NOMO-1 treated with dmso at 0.1 percent for 144 hours (cell line): ENCODE results near the gene MCM3AP.
"Not testable (repeated sequence)": the region's sequence is repeated elsewhere in the genome, so short reads cannot be mapped to it uniquely, and the experiment has no call there.

Experiments used
- DNase-seq: peaks from one replicate; lab custom pipeline; 2025; ENCODE audit not compliant: unreplicated experiment; lab: John Stamatoyannopoulos, UW

The MCM3AP gene

DNA sequence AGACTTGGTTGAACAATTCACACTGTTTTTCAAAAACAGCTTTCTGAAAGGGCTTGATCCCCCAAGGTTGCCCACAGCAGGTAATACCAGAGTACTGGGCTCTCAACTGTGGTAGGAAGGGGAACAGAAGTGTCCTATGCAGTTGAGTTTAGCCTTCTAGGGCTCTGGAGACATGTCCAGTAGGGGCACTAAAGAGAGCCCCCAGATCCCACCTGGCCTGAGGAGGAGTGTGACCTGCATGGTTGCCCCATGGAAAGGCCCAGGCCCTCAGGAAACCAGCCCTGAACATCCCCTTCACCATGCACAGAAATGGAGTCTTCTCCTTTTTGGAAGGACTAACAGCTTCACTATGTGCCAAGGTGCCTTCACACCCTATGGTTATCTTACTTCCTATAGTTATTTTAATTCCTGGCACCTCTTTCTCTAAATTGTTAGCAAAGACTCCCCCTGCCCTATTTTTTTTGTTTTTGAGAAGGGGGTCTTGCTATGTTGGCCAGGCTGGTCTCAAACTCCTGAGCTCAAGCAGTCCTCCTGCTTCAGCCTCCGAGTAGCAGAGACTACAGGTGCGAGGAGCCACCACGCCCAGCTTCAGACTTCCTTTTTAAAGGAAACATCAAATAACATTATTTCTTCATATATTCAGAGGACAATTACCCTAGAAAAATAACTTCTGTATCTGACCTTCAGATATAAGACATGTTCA lies 40.0 kb downstream of the MCM3AP start:
- DNase-seq = no peak

DNA sequence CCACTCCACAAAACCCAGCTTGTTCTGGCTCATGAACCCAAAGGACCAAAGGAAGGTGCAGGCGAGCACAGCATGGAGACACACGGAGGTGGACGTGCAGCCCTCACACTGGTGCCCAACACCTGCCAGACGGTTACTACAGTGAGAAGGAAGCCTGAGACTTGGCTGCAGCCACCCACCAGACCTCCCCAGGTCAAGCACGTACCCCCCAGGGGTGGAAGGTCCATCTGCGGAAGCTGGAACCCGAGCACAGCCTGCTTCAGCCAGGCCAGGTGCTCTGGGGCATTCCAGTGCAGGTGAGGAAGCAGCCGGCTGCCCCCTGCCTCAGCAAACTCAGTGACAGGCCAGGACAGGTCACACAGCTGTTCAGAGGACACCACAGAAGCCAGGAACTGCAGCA lies 40.8 kb downstream of the MCM3AP start:
- DNase-seq = no peak

DNA sequence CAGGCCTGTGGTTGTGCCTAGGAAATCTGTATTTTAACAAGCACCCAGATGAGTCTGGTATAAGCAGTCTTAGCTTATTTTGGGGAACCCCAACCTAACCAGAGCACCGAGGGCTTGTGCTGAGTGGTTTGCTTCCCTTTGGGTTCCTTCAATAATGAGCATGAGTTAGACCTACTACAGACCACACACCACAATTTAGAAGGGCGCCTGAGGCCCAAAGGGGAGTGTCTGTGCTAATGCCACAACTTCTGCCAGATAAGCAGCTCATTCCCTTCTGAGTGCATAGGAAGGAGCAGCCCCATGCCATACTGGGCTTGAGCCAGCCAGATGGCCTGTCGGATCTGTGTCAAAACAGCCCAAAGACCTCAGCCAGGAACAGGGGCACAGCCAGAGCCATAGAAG lies 41.5 kb downstream of the MCM3AP start:
- no peak for DNase-seq

DNA sequence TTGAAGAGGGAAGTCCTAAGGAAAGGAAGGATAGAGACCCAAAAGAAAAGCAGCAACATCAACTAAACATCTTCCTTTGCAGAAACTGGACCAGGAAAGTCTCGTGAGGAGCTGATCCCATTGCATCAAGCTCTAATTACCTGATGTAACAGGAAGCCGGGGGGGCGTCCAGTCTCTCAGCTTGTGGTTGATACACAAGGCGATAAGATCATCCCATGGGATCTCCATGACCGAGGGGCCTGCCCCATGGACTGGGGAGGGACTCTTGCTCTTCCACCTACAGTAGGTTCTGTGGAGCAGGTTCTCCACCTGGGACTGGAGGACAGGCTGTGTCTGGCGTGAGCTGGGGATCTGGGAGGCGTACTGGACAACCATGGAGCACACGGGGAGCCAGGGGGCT lies 42.1 kb downstream of the MCM3AP start:
- DNase-seq = no peak

DNA sequence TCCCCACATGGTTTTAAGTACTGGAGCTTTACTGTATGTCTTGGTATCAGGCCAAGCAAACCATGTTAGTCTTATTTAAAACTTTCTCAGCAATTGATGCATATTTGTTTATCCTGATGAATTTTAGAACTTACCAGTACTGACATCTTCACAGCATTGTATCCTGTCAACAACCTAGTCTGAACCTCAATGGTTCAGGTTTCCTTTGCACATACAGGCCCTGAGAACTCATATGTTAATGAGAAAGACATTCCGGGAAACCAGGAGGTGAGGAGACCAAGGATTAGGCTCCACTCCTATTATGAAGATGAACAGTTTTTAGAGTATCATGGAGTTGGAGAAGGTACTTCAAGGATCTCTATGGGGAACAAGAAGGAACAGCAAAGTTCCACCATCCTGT lies 43.8 kb downstream of the MCM3AP start:
- DNase-seq = not testable (repeated sequence)

DNA sequence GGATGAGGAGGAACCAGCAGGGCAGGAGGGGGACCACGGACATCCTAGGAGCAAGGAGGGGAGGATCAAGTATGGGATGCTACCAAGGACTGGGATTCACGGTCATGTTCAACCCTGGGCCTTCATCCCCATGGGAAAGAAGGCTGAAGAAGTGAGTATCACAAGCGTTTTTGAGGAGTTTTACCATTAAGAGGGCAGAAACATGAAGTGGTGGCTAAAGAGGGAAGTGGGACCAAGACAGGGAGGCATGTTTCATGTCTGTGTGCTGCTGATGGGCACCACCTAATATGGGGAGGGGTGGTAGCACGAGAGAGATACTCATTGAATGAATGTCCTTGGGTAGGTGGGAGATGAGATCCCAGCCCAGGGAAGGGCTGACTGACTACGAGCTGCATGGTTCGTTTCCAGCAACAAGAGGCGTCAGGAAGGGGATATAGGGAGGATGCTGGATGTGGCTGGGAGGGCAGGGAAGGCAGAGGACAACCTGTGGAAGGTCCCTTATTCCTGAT lies 45.5 kb downstream of the MCM3AP start:
- DNase-seq = no peak

DNA sequence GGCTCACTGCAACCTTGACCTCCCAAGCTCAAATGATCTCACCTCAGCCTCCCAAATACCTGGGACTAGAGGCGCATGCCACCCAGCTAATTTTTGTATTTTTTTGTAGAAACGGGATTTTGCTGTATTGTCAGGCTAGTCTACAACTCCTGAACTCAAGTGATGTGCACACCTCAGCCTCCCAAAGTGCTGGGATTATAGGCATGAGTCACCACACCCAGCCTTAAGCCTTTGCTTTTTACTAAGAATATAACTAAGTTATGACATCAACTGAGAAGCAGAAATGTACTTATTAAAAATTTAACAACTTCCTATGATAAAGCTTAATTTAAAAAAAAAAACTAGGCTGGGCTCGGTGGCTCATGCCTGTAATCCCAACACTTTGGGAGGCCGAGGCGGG lies 47.9 kb downstream of the MCM3AP start:
- no peak for DNase-seq

DNA sequence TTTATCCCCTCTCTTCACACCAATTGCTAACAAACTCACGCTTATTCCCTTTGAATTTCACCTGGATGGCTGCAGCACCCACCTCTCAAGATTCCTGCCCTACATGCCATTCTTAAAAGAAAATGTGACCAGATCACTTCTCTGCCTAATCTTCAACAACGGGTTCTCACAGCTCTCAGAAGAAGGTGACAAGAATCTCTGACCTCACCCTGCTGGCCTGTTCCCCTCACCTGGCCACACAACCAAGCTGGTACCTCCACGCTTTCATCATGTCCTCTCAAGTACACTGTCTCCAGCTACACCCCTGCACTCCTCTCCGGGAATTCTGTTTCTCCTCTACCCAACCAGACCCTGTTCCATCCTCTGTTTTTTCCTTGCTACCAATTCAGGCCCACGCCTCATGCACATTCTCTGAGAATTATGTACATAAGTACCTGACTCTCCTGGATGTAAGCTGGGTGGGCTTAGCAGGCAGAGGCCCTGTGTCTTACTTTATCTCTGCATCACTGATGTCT lies 50.9 kb downstream of the MCM3AP start:
- no peak for DNase-seq

DNA sequence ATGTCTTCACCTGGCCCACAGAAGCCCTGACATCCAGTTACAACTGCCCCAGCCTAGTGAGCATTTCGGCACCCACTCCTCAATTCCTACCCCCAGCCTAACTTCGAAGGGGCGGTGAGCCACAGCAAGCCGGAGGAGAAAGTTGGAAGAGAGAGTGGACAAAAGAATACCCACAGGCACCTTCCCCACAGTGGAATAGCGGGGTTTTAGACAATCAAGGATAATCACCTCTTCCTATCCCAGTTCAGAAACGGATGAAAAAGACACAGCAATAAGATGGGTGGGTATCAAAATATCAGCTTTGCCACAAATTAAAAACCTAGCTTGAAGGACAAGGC lies 55.5 kb downstream of the MCM3AP start:
- no peak for DNase-seq

DNA sequence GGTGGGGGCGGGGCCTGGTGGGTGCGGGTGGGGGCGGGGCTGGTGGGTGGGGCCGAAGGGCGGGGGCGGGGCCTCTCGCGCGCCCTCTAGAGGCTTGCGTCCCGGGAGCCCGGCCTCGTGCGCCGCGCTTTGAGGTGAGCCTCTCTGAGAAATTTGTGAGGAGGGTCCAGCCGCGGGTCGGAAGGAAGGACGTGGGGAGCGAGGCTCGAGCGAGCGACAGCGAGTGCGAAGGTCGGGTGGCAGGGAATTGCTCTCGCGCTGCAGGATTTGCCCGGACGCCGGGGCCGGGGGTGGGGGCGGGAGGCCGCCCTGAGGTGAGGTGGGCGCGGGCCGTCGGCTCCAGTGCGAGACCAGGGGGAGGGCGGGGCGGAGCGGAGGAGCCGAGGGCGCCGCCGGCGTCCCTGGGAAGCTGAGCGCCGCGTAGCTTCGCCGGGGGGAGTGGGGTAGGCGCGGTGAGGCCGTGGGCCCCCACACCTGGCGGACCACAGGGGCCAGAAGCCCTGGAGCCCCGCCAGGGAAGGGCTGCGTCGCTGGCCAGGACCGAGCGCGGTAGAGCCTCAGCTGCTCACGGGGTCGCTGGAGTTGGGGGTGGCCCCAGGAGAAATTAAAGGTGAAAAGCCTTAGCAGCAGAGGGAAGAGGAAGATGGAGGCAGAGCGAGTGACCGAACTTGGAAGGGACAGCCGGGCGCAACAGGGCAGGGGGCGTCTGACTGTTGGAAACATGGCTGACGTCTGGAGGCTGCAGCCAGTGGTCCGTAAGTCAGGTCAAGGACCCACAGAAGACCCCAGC lies 56.1 kb downstream of the MCM3AP start:
- DNase-seq = peak; percentile 55

DNA sequence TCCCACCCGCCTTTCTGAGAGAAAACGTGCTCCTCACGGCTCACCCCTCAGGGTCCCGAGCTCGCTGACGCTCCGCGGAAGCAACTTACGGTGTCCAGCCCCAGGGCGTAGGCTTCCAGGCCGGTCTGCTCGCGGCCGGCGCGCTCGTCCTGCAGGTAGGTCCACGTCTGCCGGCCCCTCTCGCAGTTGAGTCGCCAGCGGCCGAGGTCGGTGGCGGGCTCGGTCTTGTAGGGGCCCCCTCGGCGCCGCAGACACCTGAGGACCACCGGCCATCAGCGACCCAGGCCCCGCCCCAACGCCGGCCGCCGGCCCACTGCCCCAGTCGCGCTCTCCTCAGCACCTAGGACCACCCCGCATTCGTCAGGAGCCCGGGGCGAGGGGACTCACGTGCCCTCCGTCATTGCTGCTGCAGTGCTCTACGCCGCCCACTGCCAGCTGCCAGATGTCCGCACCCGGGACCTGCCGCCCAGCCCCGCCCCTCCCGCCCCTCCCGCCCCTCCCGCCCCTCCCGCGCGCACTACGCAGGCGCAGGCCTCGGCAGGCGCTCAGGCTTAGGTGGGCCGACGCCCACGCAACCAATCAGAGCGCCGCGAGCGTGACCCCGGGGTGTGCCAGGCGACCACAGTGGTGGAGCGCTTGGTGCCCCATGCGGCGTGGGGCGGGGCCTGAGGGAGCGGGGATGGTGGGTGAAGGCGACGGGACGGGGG lies 56.9 kb downstream of the MCM3AP start, which contains the start of gene LSS:
LSS (minus strand) TSS at position 430 of the 707 bp plus-strand sequence; CDS start at position 401, 29 bp downstream.
- peak; percentile 95 for DNase-seq

DNA sequence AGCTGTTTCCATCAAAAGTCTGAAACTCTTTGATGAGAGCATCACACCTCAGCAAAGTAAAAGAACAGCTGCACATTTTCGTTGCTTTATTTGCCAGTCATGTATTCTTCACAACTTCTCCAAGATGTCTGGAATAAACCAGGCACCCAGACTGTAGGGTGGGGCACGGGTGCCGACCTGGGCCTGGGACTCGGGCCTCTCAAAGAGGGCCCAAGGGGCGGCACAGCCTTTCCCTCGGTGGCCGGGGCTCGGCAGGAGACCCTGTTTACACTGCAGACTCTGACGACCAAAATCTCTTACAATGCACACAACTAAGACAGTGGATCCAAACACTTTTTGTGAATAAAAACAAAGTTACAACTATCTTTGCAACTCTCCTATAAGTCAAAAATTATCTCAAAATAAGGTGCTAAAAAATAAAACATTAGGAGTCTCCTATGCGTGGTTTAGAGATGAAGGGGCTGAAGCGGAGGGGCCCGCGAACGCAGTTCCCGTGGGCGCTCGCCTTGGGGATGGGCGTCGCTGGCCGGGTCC lies 57.5 kb downstream of the MCM3AP start:
- no peak for DNase-seq

DNA sequence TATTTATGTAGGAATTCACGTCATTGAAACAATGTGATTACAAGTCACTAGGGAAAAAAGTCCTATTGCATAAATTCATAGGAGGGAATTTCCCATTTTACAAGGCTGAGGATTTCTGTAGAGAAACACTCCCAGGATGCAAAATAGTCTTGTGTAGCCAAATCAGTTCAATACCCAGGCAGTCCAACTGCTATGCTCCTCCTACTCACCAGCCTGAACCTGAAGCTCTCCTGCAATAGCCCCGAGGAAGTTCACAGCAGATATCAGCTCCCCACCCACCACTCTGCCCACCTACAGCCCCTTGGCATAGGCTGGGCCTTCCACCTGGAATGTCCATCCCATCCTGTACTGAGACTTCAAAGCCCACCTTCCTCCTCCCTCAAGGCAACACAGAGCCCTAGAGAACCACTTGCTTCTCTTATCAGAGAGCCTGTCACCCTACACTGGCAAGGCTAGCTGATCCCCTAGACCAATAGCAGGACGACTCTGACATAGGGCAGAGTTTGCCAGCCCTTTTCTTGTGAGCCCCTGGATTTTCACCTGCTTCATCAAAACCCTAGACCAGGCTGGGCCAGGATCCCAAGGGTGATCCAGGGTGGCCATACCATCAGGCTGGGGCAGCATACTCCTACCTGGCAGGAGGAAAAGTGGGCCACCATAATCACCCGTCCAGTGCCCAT lies 58.4 kb downstream of the MCM3AP start:
- DNase-seq = no peak

DNA sequence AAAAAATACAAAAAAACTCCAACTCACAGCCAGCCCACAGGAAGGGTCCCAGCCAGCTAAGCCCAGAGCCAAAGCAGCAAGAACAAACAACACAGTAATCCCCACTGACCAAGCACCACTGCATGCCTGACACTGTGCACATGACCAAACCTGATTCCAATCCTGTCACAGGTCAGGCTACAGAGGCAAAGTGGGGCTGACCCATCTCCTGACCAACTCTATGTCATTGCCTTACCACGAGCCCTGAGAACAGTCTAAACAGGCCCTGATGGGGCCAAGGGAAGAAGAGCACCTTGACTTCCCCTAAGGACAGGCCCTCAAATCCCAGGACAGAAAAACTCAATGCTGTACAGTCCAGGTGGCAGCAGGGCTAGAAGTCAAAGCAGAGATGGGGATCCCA lies 59.3 kb downstream of the MCM3AP start:
- no peak for DNase-seq

DNA sequence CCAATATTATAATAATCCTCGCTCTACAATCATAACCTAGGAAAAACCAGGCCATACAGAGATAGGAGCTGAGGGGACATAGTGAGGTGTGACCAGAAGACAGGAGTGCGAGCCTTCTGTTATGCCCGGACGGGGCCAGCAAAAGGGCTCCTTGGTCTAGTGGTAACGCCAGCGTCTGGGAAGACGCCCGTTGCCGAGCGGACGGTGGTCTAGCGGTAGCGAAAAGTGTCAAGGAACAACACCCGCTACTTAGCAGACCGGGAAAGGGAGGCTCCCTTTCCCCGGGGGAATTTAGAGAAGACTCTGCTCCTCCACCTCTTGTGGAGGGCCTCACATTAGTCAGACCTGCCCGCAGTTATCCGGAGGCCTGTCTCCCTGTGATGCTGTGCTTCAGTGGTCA lies 61.8 kb downstream of the MCM3AP start:
- DNase-seq = not testable (repeated sequence)

DNA sequence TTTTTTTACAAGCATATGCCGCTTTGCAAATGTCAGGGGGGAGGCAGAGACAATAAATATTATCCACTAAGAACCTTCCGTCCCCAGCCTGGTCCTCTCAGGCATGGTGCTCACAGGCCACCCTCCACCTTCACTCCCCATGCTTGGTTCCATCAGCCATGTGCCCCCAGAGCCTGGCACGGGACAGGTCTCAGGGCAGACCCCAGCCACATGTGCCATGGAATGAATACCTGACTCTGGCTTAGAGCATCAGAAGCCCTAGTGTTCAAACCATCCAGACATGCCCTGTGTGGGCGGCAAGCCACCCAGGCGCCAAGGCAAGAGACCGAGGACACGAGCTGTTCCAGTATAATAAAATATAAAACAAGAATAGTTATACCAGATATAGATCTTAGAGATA lies 62.2 kb downstream of the MCM3AP start:
- DNase-seq = no peak

DNA sequence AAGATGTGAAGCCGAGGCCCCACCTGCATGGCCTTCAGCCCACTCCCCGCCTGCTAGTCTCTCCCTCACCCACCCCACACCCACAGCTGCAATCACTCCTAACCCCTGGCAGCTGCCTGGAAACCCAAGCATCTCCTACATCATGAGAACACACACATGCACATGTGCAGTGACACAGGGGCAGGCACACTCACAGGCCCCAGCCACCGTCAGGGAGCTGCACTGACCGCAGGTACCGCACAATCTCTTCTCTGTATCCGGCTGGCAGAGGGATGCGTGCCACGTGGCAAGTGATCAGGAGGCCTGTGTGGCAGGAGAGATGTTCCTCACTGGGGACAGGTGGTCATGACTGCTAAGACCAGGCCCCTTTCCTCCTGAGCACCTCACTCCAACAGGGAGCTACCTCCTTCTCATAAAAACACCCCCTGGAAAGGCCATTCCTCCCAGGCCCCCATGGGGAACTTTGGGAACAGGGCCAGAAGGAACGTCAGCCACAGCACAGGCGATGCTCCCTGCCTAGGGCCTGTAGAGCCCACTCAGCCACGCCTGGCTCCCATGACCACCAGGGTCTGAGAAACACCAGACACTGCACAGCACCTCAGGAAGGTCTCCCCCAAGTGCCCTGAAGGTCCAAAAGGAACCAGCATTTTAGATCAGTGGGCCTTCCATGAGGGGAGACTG lies 62.8 kb downstream of the MCM3AP start:
- no peak for DNase-seq

DNA sequence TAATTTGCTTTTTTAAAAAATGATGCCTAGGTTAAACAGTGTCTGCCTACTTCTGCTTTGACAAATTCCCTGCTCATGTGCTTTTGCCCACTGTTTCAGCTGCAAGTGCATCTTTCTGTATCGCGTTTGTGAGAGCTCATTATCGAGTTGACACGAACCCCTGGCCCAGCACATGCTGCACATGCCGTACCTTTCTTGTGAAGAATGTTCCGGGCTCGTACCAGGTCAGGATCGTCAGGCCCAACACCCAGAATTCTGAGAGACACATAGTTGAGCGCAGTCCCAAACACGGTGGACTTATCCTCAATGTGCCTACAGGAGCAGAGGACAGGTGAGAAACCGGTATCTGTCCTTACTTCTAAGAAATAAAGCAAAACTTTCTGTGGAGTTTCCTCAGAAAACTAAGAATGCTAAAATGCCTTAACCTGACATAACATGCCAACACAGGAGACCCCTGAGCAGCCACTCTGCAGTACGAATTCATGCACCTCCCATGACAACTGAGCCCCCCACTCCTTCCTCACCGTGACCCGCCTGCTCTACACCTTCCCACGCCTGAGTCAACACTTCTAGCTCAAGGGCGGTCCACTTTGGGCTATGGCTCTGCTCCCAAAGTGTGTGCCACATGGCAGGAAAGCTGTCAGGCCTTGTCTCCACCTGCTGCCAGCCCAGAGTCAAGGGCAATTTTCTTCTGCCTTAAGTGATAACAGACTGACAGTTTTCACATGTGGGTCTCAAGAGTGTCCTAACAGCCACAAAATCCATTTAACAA lies 63.6 kb downstream of the MCM3AP start:
- no peak for DNase-seq

DNA sequence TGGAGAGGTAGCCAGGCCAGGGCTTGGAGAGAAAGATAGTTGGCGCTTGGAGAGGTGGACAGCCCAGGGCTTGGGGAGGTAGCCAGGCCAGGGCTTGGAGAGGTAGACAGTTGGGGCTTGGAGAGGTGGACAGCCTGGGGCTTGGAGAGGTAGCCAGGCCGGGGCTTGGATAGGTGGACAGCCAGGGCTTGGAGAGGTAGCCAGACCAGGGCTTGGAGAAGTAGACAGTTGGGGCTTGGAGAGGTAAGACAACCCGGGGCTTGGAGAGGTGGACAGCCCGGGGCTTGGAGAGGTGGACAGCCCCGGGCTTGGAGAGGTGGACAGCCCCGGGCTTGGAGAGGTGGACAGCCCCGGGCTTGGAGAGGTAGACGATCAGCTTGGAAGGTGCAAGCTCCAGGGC lies 64.6 kb downstream of the MCM3AP start:
- DNase-seq = no peak
